Stimulated activated CD8-positive, alpha-beta memory T cell treated with anti-CD3 and anti-CD28 coated beads, Interleukin-2, amount 100 ng/mL, for 48 hours (primary cell): Measurements from ENCODE around the gene CHMP4B.

ENCODE experiments used
- DNase-seq, 2 donors: peaks; one replicate each; pipeline ENCODE4 v3.0.0-alpha.2; 2020; ENCODE audit warnings: low read depth in 2 of 2

Gene CHMP4B

GRCh38 chr20:33819456-33819855 lies 8.3 kb downstream of the CHMP4B start:
- no peak for DNase-seq

GRCh38 chr20:33820362-33820761 lies 9.2 kb downstream of the CHMP4B start:
- DNase-seq, result no peak

- DNase-seq, result no peak
These were observed 10.2 kb downstream of the CHMP4B start for GRCh38 chr20:33821270-33821836.

GRCh38 chr20:33822423-33822822 lies 11.3 kb downstream of the CHMP4B start:
- DNase-seq, result no peak

- DNase-seq, result no peak
These were observed 11.8 kb downstream of the CHMP4B start for GRCh38 chr20:33822991-33823390.

- DNase-seq, result no peak
These were observed 13.7 kb downstream of the CHMP4B start for GRCh38 chr20:33824852-33825251.

GRCh38 chr20:33825340-33826269 lies 14.5 kb downstream of the CHMP4B start:
- DNase-seq, result no peak

- DNase-seq, result no peak
These were observed 15.2 kb downstream of the CHMP4B start for GRCh38 chr20:33826270-33826897.

GRCh38 chr20:33827109-33827508 lies 16.0 kb downstream of the CHMP4B start:
- DNase-seq, result no peak

- no peak for DNase-seq
These were observed 16.6 kb downstream of the CHMP4B start for GRCh38 chr20:33827634-33828325.

- DNase-seq, result no peak
These were observed 17.2 kb downstream of the CHMP4B start for GRCh38 chr20:33828326-33828844.

GRCh38 chr20:33828967-33829560 lies 17.9 kb downstream of the CHMP4B start:
- no peak for DNase-seq

- no peak for DNase-seq
These were observed 18.5 kb downstream of the CHMP4B start for GRCh38 chr20:33829636-33830035.

GRCh38 chr20:33830371-33830770 lies 19.2 kb downstream of the CHMP4B start:
- no peak for DNase-seq

GRCh38 chr20:33832103-33832804 lies 21.1 kb downstream of the CHMP4B start:
- no peak for DNase-seq

- no peak for DNase-seq
These were observed 22.2 kb downstream of the CHMP4B start for GRCh38 chr20:33833333-33833732.

- no peak for DNase-seq
These were observed 24.5 kb downstream of the CHMP4B start for GRCh38 chr20:33835615-33836172.

- no peak for DNase-seq
These were observed 25.1 kb downstream of the CHMP4B start for GRCh38 chr20:33836277-33836676.

GRCh38 chr20:33837096-33837830 lies 26.1 kb downstream of the CHMP4B start:
- no peak for DNase-seq
